IPS-20b (cell line): Measurements from ENCODE around the gene ADPRHL1.
"Not testable (repeated sequence)": the region's sequence is repeated elsewhere in the genome, so short reads cannot be mapped to it uniquely, and the experiment has no call there.

Experiments used
- H3K27ac ChIP-seq: one replicate; pipeline ENCODE4 v1.5.1; 2013; ENCODE audit warnings: low read length
- H3K27me3 ChIP-seq: 2 replicates; pipeline ENCODE4 v1.6.1; 2013; ENCODE audit warnings: mild to moderate bottlenecking, low read length, inconsistent platforms; ENCODE audit not compliant: insufficient read depth
- H3K36me3 ChIP-seq: 2 replicates; pipeline ENCODE4 v1.6.1; 2013; ENCODE audit warnings: low read depth, mild to moderate bottlenecking, inconsistent platforms, low read length, moderate library complexity; ENCODE audit not compliant: insufficient read depth
- H3K4me1 ChIP-seq: 2 replicates; pipeline ENCODE4 v1.6.1; 2013; ENCODE audit warnings: mild to moderate bottlenecking, control low read depth, inconsistent platforms, low read length, moderate library complexity; ENCODE audit not compliant: insufficient read depth
- H3K4me3 ChIP-seq: 2 replicates; pipeline ENCODE4 v1.5.1; 2013; ENCODE audit warnings: mild to moderate bottlenecking, low read length, inconsistent platforms
- H3K9ac ChIP-seq: 2 replicates; pipeline ENCODE4 v1.6.1; 2013; ENCODE audit warnings: low read depth, mild to moderate bottlenecking, inconsistent platforms, low read length, moderate library complexity
- H3K9me3 ChIP-seq: 2 replicates; pipeline ENCODE4 v1.6.1; 2013; ENCODE audit warnings: mild to moderate bottlenecking, low read depth, low read length, inconsistent platforms; ENCODE audit not compliant: insufficient read depth

Gene ADPRHL1

DNA sequence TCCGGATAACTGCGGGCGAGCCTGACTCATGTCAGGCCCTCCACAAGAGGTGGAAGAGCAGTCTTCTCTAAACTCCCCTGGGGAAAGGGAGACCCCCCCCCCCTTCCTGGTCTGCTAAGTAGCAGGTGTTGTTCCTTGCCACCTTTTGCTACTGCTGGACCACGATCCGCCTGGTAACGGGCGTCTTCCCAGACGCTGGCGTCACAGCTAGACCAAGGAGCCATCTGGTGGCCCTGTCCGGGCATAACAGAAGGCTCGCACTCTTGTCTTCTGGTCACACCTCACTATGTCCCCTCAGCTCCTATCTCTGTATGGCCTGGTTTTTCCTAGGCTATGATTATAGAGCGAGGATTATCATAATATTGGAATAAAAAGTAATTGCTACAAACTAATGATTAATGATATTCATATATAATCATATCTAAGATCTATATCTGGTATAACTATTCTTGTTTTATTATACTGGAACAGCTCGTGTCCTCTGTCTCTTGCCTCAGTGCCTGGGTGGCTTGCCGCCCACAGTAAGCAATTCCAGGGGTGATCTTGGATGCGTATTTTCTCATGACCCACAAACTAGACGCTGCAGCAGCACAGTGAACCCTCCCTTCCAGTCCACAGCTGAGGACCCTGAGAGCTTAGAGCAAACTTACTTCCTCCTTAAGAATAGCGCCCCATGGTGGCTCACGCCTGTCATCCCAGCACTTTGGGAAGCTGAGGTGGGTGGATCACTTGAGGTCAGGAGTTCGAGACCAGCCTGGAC is 2.2 kb downstream of the ADPRHL1 start:
- not testable (repeated sequence) for H3K9ac ChIP-seq, H3K27ac ChIP-seq, H3K4me3 ChIP-seq, H3K9me3 ChIP-seq, H3K27me3 ChIP-seq, H3K4me1 ChIP-seq
- H3K36me3 ChIP-seq = peaks cover 38% of the 10 kb centered on the region

DNA sequence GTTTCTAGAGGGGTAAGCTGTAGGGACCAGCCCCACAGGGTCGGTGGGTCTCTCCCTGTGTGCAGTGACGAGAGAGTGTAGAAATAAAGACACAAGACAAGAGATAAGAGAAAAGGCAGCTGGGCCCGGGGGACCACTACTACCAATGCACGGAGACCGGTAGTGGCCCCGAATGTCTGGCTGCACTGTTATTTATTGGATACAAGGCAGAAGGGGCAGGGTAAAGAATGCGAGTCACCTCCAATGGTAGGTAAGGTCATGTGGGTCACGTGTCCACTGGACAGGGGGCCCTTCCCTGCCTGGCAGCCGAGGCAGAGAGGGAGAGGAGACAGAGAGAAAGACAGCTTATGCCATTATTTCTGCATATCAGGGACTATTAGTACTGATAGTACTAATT is 2.9 kb downstream of the ADPRHL1 start:
- H3K9ac ChIP-seq, H3K4me3 ChIP-seq, H3K27ac ChIP-seq, H3K4me1 ChIP-seq, H3K27me3 ChIP-seq, H3K9me3 ChIP-seq: not testable (repeated sequence)
- peaks cover 31% of the 10 kb centered on the region for H3K36me3 ChIP-seq

GRCh38 chr13:113449693-113450347 is 3.5 kb downstream of the ADPRHL1 start:
- Histone ChIP-seq H3K27ac (no peak overlapping the region), H3K9ac (no peak overlapping the region), H3K4me1 (no peaks in the 10 kb centered on the region), H3K4me3 (no peak overlapping the region), H3K27me3 (no peaks in the 10 kb centered on the region), H3K9me3 (peaks cover 5% of the 10 kb centered on the region; the same call in 1 of the 2 replicates), H3K36me3 (peaks cover 26% of the 10 kb centered on the region)

DNA sequence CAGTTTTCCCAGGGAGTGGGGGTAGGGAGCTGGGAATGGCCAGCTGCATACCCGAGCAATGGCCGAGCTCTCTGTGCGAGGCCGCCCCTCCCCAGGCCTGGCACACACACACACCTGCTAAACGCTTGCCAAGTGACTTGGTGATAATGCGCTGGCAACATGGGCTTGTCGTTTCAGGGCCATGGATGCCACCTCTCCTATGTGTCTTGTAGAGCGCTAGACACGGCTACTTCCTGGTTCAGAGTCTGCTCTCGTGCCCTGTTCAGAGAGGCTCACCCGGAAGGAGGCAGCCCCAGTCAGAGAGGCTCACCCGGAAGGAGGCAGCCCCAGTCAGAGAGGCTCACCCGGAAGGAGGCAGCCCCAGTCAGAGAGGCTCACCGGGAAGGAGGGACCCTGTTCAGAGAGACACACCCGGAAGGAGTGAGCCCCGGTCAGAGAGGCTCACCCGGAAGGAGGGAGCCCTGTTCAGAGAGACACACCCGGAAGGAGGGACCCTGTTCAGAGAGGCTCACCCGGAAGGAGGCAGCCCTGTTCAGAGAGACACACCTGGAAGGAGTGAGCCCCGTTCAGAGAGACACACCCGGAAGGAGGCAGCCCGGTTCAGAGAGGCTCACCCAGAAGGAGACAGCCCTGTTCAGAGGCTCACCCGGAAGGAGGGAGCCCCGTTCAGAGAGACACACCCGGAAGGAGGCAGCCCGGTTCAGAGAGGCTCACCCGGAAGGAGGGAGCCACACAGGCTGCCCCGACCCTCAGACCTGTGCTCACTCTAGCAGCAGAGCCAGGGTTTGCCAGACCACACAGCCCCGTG is 4.2 kb downstream of the ADPRHL1 start:
- H3K27ac ChIP-seq = no peak overlapping the region
- H3K4me1 ChIP-seq = no peaks in the 10 kb centered on the region
- H3K36me3 ChIP-seq = peaks cover 23% of the 10 kb centered on the region
- H3K9ac ChIP-seq = no peak overlapping the region
- H3K27me3 ChIP-seq = no peaks in the 10 kb centered on the region
- peaks cover 5% of the 10 kb centered on the region; the same call in 1 of the 2 replicates for H3K9me3 ChIP-seq
- H3K4me3 ChIP-seq = no peak overlapping the region

DNA sequence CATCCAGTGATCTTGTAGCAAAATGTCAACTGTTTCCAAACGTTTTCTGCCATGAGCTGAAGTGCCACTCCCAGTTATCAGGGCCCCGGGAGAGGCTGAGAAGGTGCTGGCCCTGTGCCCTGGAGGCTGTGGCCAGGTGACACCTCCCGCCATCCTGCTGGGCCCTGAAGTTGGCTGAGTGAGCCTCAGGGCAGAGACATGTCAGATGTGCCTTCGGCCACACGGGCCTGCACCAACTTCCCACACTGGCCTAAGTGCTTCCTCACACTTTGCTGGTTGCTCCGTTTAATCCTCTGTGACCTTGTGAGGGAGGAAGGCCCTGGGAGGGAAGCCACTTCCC is 4.8 kb downstream of the ADPRHL1 start:
- Histone ChIP-seq H3K4me3 (no peak overlapping the region), H3K9me3 (peaks cover 5% of the 10 kb centered on the region; the same call in 1 of the 2 replicates), H3K27me3 (no peaks in the 10 kb centered on the region), H3K4me1 (no peaks in the 10 kb centered on the region), H3K9ac (no peak overlapping the region), H3K27ac (no peak overlapping the region), H3K36me3 (peaks cover 18% of the 10 kb centered on the region)

- H3K9ac ChIP-seq = no peak overlapping the region
- H3K4me1 ChIP-seq = no peaks in the 10 kb centered on the region
- H3K36me3 ChIP-seq = peaks cover 9% of the 10 kb centered on the region
- no peak overlapping the region for H3K27ac ChIP-seq
- peaks cover 5% of the 10 kb centered on the region; the same call in 1 of the 2 replicates for H3K9me3 ChIP-seq
- H3K27me3 ChIP-seq = no peaks in the 10 kb centered on the region
- H3K4me3 ChIP-seq = no peak overlapping the region
Measured at GRCh38 chr13:113447596-113447995, 5.7 kb downstream of the ADPRHL1 start.

- Histone ChIP-seq H3K4me1 (no peaks in the 10 kb centered on the region), H3K9ac (no peak overlapping the region), H3K36me3 (no peaks in the 10 kb centered on the region; the same call in 1 of the 2 replicates)
Measured at GRCh38 chr13:113446488-113446854, 6.8 kb downstream of the ADPRHL1 start.

DNA sequence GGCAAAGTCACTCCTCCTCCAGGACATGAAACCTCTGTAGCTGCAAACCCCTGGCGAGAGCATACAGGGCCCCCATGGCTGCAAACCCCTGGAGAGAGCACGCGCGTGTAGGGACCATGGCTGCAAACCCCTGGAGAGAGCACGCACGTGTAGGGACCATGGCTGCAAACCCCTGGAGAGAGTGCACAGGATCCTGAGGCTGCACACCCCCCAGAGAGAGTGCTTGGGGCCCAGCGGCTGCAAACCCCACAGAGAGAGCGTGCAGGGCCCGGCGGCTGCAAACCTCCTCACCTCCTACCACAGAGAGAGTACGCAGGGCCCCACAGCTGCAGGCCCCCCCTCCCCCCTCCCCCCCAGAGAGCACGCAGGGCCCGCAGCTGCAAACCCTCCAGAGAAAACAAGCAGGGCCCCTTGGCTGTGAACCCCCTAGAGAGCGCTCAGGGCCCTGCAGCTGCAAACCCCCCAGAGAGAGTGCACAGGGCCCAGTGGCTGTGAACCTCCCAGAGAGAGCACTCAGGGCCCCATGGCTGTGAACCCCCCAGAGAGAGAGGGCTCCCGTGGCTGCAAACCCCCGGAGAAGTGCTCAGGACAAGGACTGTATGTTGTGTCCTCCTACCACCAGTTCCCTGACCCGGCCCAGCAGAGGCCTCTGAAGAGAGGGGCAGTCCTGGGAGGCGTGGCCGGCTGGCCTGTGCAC is 7.3 kb downstream of the ADPRHL1 start:
- peaks cover 5% of the 10 kb centered on the region; the same call in 1 of the 2 replicates for H3K9me3 ChIP-seq
- no peaks in the 10 kb centered on the region for H3K27me3 ChIP-seq
- no peak overlapping the region for H3K9ac ChIP-seq
- no peaks in the 10 kb centered on the region for H3K4me1 ChIP-seq
- no peak overlapping the region for H3K27ac ChIP-seq
- no peaks in the 10 kb centered on the region; the same call in 1 of the 2 replicates for H3K36me3 ChIP-seq
- H3K4me3 ChIP-seq = no peak overlapping the region

More at GRCh38 chr13:113446488-113446854, 6.8 kb downstream of the ADPRHL1 start:
- Histone ChIP-seq H3K4me3 (no peak overlapping the region), H3K27ac (no peak overlapping the region), H3K27me3 (no peaks in the 10 kb centered on the region), H3K9me3 (peaks cover 5% of the 10 kb centered on the region; the same call in 1 of the 2 replicates)

- Histone ChIP-seq H3K27me3 (no peaks in the 10 kb centered on the region), H3K4me3 (no peak overlapping the region), H3K9me3 (peaks cover 5% of the 10 kb centered on the region; the same call in 1 of the 2 replicates), H3K9ac (no peak overlapping the region), H3K36me3 (no peaks in the 10 kb centered on the region; the same call in 1 of the 2 replicates), H3K27ac (no peak overlapping the region), H3K4me1 (no peaks in the 10 kb centered on the region)
Measured at GRCh38 chr13:113443991-113444390, 9.3 kb downstream of the ADPRHL1 start.

GRCh38 chr13:113442985-113443362 is 10.3 kb downstream of the ADPRHL1 start:
- no peak overlapping the region for H3K9ac ChIP-seq
- H3K4me3 ChIP-seq = no peak overlapping the region
- H3K4me1 ChIP-seq = no peaks in the 10 kb centered on the region
- H3K27ac ChIP-seq = no peak overlapping the region
- H3K36me3 ChIP-seq = no peaks in the 10 kb centered on the region; the same call in 1 of the 2 replicates
- H3K27me3 ChIP-seq = no peaks in the 10 kb centered on the region
- peaks cover 5% of the 10 kb centered on the region; the same call in 1 of the 2 replicates for H3K9me3 ChIP-seq

DNA sequence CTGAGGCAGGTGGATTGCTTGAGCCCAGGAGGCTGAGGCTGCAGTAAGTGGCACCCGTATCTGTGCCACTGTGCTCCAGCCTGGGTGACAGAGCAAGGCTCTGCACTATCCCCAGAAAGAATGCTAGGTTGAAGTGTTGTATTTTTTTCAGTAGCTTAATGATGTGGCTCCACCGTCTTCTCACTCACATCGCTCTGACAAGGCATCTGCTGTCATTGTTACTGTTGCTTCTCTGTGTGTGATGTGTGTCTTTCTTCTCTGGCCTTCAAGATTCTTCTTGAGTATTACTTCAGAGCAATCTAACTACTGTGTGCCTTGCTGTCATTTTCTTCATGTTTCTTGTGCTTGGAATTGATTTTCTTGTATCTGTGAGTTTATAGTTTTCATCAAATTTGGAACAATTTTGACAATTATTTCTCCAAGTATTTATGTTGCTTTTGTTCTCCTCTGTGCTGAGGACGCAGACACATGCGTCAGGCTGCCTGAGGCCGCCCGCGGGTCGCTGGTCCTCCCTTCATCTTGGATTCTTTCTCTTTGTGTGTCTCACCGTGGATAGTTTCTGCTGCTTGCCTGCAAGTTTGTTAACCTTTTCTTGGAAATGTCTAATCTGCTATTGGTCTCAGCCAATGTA is 10.8 kb downstream of the ADPRHL1 start:
- no peaks in the 10 kb centered on the region for H3K4me1 ChIP-seq
- no peak overlapping the region for H3K4me3 ChIP-seq
- no peak overlapping the region for H3K27ac ChIP-seq

More for the DNA sequence above, 10.8 kb downstream of the ADPRHL1 start:
- peaks cover 5% of the 10 kb centered on the region; the same call in 1 of the 2 replicates for H3K9me3 ChIP-seq
- no peak overlapping the region for H3K9ac ChIP-seq
- H3K36me3 ChIP-seq = no peaks in the 10 kb centered on the region; the same call in 1 of the 2 replicates
- no peaks in the 10 kb centered on the region for H3K27me3 ChIP-seq
